NCI-H1105 treated with DMSO at 0.1 percent for 48 hours (cell line): ENCODE measurements around the gene RALGAPB.
"Not testable (repeated sequence)": the region's sequence is repeated elsewhere in the genome, so short reads cannot be mapped to it uniquely, and the experiment has no call there.

Source experiments
- DNase-seq: peaks from one replicate; lab custom pipeline; 2025; lab: John Stamatoyannopoulos, UW

The RALGAPB gene

DNA sequence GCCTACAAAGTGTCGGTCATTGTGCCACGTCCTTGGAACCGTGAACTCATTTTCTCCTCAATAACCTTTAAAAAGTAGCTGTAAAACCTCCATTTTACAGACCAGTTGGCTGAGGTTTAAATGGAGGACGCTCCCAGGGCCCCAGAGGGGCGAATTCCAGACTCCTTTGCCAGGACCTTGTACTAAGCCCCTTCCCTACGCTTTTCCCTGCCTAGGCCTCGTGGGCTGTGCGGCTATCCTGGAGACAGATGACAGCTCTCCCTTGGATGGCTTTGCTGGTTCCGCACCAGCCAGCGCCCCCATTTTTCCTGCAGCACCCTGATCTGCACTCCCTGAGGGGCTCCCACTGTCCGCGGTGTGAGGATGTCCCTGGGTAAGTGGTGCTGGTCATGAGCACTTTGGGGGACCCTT, 25.4 kb upstream of the RALGAPB start:
- no peak for DNase-seq

DNA sequence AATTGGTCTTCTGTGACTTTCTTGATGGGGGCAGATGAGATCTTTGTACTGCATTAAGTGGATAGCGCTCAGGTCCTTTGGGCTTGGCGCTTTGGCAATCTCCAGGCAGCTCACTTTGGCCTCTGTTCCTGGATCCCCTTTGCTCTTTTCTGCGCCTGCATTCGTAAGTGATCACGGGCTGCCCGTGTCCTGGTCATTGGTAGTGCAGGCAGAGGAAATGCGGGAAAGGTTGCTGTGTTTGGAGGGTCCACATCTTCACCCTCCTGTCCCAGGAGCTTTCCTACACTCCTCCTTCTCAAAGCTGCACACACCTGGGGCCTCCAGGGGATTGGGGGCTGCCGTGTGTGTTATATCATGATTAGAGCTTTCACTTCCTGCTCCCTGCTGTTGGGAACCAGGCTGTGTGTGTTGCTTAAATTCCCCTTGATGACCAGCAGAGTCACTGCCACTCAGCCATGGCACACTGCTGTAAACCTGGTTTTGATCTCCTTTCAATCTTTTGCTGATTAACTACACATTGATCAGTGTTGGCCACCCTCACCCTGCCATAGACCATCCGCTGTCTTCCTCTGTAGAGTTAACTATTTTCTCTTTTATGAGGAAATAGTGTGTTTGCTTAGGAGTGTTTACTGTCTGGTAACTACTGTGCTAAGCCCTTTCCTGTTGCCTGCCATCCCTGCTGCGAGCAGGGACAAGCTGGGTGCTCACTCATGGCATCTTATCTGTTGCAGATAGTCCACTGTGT, 24.5 kb upstream of the RALGAPB start:
- no peak for DNase-seq

DNA sequence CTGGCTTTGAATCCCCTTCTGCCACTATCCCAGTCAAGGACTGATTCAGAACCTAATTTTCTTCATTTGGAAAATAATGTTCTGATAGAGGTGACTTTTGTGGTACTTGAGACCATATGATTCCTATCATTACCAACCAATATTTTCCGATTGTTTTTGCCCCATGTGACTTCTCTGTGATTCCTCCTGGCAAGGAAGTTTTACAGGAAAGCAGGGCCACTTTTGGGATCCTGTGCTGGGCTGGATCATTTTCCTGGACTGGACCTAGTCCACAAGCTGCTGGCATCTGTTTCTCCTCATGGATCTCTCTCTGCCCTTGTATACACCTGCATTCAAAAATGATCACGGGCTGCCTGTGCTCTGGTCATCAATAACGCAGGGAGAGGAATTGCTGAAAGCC, 23.6 kb upstream of the RALGAPB start:
- DNase-seq: no peak

DNA sequence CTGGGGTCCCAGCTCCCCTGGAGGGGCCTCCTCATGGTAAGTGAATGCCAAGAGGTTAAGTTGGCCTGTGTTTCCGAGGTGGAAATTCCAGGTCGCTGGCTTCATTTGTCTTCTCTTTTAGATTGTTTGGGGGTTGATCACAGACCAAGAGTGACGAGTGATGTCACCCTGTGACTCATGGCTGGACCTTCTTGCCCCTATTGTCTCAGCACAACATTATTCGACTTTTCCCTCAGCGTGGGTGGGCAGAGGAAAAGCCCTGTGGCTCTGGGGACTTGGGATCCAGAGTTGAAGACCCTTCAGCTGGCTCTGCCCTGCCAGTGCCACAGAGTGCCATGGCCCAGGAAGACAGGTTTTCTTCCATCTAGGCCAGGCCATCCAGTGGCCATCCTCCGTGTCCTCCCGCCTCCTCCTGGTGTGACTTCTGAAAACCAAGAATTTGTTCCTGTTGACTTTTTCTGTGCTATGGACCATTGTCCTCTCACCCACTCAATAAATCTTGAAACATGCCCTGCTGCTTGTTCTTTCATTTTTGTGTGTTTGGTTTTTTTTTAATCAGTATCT, 22.1 kb upstream of the RALGAPB start:
- no peak for DNase-seq

DNA sequence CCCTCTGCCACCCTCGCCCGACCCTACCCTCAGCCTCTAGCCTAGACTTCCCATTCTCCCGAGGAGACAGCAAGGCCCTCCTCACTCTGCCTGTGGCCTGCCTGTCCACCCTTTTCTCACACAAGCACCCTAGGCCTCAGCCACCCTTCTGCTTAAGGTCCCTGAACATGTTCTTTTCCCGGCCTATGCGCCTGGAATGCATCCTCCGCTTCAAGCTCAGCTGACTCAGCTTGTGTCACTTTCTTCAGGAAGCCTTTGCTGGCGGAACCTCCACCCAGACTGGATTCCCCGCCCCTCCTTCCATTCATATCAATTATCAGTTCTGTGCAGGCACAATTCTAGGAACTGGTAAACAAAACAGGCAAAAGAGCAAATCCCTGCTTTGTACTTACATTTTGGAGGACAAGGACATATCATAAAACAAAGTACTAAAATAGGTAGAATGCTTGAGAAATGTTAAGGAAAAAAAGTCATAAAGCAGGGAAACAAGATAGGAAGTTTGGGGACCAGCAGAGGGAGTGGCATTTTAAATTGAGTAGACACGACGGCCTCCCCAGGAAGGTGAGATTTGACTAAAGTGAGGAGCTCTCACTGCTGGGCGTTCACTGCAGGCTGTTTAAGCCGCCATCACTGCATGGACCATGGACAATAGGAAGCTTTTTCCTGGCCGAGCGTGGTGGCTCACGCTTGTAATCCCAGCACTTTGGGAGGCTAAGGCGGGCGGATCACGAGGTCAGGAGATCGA, 19.6 kb upstream of the RALGAPB start:
- DNase-seq: no peak

DNA sequence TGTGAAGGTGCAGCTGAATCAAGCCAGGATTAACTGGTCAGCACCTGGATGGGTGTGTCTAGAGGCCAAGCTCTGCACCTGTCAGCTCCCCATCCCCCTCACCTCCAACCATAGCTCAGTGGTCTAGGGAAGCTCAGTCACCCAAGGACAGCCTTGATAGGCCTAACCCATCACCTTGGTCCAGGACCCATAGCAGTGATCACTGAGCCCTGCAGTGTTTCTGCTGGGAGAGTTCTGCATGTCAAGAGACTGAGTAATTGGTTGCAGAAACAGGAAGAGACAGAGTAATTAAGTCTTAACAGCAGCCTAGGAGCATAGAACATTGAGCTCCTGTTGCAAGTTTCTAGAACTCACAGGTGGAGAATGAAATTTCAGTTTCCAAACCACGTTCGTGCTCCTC, 18.7 kb upstream of the RALGAPB start:
- DNase-seq: no peak

DNA sequence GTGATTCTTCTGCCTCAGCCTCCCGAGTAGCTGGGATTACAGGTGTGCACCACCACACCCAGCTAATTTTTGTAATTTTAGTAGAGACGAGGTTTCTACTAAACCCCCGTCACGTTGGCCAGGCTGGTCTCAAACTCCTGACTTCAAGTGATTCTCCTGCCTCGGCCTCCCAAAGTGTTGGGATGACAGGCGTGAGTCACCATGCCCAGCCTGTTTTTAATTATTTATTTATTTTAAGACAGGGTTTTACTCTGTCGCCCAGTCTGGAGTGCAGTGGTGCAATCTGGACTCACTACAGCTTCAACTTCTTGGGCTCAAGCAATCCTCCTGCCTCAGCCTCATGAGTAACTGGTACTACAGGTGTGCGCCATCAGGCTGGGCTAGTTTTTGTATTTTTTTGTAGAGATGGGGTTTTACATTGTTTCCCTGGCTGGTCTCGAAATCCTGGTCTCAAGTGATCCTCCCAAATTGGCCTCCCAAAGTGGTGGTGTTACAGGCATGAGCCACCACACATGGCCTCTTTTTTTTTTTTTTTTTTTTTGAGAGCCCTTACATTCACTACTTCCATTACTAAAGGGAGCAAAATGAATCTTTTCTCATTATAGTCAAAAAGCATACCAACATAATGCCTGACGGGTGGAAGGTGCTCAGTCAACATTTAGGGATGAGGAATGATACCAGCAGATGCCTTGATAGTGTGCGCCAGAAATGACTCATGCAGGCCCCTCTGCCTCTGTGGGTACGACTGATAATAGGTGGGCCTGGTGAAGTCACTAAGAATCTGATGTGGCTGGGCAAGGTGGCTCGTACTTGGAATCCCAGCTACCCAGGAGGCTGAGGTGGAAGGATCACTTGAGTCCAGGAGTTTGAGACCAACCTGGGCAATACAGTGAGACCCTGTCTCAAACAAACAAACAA, 17.8 kb upstream of the RALGAPB start:
- DNase-seq: no peak

DNA sequence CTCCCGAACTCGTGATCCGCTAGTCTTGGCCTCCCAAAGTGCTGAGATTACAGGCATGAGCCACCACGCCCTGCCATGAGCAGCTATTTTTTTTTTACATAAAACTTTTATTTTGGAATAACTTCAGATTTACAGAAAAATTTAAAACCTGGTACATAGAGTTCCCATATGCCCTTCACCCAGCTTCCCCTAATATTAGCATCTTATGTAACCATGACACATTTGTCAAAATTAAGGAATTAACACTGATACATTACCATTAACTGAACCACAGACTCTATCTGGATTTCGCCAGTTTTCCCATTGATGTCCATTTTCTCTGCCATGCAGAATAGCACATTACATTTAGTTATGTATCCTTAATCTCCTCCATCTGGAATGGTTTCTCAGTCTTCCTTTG, 14.3 kb upstream of the RALGAPB start:
- no peak for DNase-seq

DNA sequence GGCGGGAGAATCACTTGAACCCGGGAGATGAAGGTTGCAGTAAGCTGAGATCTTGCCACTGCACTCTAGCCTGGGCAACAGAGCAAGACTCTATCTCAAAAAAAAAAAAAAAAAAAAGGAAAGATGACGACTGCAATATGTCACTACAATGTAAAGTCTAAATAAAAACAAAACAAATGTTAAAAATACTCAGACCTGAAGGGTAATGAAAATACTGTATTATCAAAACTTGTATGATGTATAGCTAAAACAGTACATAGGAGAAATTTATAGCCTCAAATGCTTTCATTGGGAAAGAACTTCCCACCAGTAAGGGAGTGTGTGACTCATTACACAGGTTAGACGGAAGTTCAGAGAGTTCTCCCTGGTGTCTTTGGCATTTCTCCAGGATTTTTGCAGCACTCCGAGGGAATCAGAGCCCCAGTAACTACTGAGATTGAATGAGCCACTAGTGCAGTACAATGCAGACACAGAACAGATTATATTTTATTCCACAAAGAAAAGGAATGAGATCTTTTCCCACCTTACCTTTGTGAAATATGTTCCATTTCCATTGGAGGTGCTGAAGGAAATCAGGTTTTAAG, 12.5 kb upstream of the RALGAPB start:
- peak; percentile 66 for DNase-seq

DNA sequence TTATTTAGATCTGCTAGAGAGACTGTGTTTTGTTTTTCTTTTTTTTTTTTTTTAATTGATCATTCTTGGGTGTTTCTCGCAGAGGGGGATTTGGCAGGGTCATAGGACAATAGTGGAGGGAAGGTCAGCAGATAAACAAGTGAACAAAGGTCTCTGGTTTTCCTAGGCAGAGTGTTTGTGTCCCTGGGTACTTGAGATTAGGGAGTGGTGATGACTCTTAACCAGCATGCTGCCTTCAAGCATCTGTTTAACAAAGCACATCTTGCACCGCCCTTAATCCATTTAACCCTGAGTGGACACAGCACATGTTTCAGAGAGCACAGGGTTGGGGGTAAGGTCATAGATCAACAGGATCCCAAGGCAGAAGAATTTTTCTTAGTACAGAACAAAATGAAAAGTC, 12.0 kb upstream of the RALGAPB start:
- not testable (repeated sequence) for DNase-seq

DNA sequence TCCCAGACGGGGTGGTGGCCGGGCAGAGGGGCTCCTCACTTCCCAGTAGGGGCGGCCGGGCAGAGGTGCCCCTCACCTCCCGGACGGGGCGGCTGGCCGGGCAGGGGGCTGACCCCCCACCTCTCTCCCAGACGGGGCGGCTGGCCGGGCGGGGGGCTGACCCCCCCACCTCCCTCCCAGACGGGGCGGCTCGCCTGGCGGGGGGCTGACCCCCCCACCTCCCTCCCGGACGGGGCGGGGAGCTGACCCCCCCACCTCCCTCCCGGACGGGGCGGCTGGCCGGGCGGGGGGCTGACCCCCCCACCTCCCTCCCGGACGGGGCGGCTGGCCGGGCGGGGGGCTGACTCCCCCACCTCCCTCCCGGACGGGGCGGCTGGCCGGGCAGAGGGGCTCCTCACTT, 11.5 kb upstream of the RALGAPB start:
- DNase-seq: not testable (repeated sequence)

DNA sequence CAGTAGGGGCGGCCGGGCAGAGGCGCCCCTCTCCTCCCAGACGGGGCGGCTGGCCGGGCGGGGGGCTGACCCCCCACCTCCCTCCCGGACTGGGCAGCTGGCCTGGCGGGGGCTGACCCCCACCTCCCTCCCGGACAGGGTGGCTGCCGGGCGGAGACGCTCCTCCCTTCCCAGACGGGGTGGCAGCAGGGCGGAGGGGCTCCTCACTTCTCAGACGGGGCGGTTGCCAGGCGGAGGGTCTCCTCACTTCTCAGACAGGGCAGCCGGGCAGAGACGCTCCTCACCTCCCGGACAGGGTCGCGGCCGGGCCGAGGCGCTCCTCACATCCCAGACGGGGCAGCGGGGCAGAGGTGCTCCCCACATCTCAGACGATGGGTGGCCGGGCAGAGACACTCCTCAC, 11.1 kb upstream of the RALGAPB start:
- not testable (repeated sequence) for DNase-seq

DNA sequence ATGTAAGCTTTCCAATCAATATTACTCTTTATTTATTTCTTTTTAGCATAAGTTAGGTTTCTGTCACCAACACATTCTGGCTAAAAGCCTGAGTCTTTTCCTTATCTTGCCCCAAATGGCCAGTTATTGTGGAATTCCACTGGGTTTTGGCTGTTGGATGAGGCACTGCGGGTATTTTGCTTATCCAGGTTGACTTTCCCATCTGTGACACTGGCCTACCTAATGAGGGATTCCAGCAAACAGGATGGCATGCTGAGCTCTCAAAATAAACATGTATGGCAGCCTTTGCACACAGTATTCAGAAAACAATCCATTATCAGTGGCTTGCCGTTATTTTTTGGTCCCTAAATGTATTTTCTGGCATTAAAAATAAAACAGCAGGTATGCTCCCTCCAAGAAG, 6.5 kb upstream of the RALGAPB start:
- DNase-seq: no peak

DNA sequence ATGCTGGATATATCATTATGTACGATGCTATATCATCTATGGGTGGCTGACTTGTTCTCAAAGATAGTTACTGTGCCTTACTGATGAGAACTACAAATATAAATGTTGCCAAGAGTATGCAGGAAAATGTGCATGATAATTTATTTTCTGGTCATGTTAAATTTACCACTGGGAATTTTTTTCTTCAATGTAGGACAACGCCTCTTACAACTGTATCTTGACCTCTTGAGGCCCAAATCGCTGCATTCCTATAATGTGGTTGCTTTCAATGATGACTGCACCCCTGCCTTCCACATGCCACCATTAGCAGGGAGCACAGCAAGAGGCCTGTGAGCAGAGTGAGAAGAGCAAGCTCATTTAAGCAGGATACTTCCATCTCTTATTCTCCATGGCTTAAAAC, 5.7 kb upstream of the RALGAPB start:
- no peak for DNase-seq

DNA sequence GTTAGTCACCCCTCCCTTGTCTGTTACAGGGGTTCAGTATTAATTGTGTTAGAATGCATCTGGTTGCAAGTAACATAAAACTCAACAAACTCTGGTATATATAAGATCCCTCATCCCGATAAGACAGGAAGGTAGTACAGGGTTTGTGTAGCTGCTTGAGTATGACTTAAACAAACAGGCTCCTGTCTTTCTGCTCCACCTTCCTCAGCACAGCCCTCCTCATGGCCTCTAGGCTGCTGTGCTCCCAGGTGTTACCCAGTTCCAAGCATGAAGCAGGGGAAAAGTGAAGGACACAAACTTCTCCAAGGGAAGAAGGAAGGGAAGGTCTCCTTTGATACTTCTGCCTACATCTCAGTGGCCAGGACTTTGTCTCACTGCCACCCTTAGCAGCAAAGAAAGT, 1.4 kb upstream of the RALGAPB start:
- no peak for DNase-seq

DNA sequence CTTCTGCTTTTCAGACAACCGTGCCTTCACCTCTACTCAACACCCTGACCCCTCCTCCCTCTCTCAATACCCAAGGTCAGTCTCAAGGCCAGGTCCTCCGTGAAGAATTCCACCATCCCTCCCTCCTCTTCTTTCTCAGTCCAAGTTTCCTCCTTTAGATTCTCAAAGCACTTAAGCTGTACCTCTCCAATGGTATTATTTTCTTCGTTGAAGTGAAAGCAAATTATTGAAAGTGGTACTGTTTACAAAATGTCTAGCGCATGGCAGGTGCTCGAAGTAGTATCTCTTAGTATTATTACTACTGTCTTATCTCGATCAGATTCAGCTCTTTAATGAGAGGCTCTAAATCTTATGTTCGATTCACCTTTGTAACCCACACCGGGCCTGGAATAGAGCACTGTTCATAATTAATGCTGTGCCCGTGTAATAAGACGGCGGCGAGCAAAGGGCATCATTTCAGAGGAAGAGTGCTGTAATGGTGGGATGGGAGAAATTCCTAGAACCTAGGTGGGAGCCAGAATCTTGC, 593 bp upstream of the RALGAPB start:
- DNase-seq: no peak

DNA sequence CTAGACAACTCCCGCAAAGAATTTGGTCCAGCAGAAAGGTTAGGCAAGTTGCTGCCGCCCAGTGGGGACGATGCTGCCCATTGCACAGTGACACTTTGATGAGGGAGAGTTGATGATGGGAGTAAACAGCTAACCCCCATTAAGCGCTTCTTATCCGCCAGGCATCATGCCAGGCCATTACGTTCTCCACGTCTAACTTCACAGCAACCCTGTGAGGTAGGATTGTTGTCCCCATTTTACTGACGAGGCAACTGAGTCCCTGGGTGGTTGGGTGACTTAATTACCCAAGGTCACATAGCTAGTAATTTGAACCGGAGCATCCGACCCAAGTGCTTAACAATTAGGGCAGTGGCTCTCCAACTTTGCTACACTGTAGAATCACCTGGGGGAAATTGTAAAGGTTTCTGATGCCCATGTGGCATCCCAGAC, 738 bp downstream of the RALGAPB start:
- peak; percentile 27 for DNase-seq

DNA sequence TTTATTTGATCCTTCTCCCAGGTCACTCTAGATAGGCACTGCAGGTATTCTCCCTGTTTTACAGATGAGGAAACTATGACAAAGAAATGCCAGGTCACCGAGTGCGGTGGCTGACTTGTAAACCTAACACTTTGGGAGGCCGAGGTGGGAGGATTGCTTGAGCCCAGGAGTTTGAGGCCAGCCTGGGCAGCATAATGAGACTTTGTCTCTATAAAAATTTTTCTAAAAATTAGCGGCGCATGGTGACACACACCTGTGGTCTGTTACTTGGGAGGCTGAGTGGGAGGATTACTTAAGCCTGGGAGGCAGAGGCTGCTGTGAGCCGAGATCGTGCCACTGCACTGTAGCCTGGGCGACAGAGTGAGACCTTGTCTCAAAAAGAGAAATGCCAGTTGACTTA, 5.1 kb downstream of the RALGAPB start:
- no peak for DNase-seq

DNA sequence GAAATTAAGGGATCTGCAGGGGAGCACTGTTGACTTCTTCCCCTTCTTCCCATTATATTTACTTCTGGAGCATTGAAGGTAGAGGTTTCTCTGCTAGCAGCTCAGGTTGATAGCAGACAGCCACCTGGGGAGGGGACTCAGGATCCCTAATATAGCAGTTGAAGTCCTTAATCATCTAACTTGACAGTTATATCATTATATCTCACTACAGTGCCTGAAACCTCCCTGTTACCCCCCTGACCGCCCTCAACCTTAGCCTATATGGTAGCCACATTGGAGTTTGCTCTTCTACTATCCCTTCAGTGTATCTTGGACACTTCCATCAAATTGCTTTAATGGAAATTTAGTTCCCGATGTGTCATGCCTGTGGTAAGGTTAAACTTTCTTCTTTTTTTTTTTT, 7.0 kb downstream of the RALGAPB start:
- no peak for DNase-seq

DNA sequence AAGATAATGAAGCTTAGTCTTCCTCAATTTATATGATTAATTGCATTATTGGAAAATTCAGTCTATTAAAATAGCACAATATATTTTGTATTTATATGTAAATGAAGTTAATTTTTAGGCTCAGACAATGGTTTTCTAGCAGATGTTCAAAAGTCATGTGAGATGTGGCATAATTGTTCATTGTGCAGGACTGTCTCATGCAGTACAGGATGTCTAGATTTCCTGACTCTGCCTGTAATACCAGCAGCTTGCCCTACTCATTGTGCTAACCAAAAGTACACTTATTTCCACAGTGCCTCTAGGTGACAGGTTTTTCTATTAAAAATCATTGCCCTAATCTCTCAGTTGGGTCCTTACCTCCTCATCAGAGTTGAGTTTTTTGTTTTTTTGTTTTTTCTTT, 12.4 kb downstream of the RALGAPB start:
- DNase-seq: no peak

DNA sequence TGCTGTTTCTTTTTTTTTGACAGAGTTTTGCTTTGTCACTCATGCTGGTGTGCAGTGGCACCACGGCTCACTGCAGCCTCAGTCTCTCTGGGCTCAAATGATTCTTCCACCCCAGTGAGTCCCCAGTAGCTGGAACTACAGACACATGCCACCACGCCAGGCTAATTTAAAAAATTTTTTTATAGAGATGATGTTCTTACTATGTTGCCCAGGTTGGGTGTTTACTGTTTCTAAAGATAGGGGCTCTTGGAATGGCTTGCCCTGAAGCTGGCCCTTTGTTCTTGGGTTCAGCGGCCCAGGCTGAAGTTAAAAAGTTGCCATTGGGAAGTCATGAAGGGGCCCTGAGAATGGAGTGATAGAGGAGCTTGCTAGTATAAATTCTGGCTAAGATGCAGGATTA, 16.5 kb downstream of the RALGAPB start:
- no peak for DNase-seq
